Panc1 (cell line): ENCODE measurements around the gene CCDC195. TPM values are rescaled to one million over a fixed set of nuclear protein-coding genes. Genes with fewer than 3 reads are reported as not detected.

Experiments
- ATAC-seq: fragments of 200-7000 bp; cut with Tn5 transposase; 2 replicates; pipeline ENCODE4 v1.9.1; 2020; ENCODE audit warnings: mild to moderate bottlenecking, moderate library complexity
- BruUV-seq: library from RNA; stranded (reverse); fragments of 400-500 nt; replicated peaks from 2 replicates; lab custom pipeline; 2021; lab: Mats Ljungman, UMichigan
- CTCF ChIA-PET: fragments of 300-600 bp; sonication (Branson Sonifier 250); formaldehyde crosslinking; loops from one replicate; lab custom pipeline; 2022; ENCODE audit warnings: antibody characterized with exemption; lab: Charles Lee
- POLR2A ChIA-PET: fragments of 300-600 bp; sonication (Branson Sonifier 250); formaldehyde crosslinking; loops from one replicate; lab custom pipeline; 2022; ENCODE audit warnings: antibody characterized with exemption; lab: Charles Lee
- DNase-seq: peaks from one replicate; pipeline ENCODE4 v3.0.0-alpha.2; 2010; ENCODE audit warnings: low read depth, low spot score
- H3K27ac ChIP-seq: 2 replicates; pipeline ENCODE4 v1.5.1; 2011; ENCODE audit warnings: mild to moderate bottlenecking, low read length, inconsistent platforms
- H3K27me3 ChIP-seq: fragments of 200-500 bp; sonication (Bioruptor generic); 2 replicates; pipeline ENCODE4 v1.6.0; 2014; ENCODE audit warnings: low read length, inconsistent platforms; ENCODE audit not compliant: control insufficient read depth, insufficient read depth
- H3K36me3 ChIP-seq: fragments of 200-500 bp; sonication (Bioruptor generic); 2 replicates; pipeline ENCODE4 v1.5.1; 2014; ENCODE audit warnings: inconsistent platforms, mild to moderate bottlenecking, low read length, moderate library complexity; ENCODE audit not compliant: control insufficient read depth, insufficient read depth
- H3K4me1 ChIP-seq: 2 replicates; pipeline ENCODE4 v1.5.1; 2011; ENCODE audit warnings: inconsistent platforms, mild to moderate bottlenecking, low read length, moderate library complexity; ENCODE audit not compliant: control insufficient read depth, insufficient read depth
- H3K4me3 ChIP-seq, 2 experiments: 2 replicates each; pipeline ENCODE4 v1.5.1; 2011 to 2012; ENCODE audit warnings: low read depth in 2 of 2, low read length in 2 of 2, mild to moderate bottlenecking in 2 of 2, inconsistent platforms in 1 of 2, moderate library complexity in 1 of 2
- H3K9me3 ChIP-seq: fragments of 200-500 bp; sonication (Bioruptor generic); 2 replicates; pipeline ENCODE4 v1.5.1; 2014; ENCODE audit warnings: low read depth, mild to moderate bottlenecking, inconsistent platforms, low read length, moderate library complexity; ENCODE audit not compliant: control insufficient read depth, insufficient read depth
- POLR2AphosphoS5 ChIP-seq: IDR thresholded peaks from 2 replicates; pipeline ENCODE4 v1.6.1; 2012; ENCODE audit warnings: mild to moderate bottlenecking, low read depth, low read length, moderate library complexity
- REST ChIP-seq, 2 experiments: IDR thresholded peaks; 2 replicates each; pipeline ENCODE4 v1.6.1; 2011 to 2012; ENCODE audit warnings: low read depth in 2 of 2, control low read depth in 1 of 2, low read length in 1 of 2, mild to moderate bottlenecking in 1 of 2, moderate library complexity in 1 of 2; ENCODE audit not compliant: insufficient read depth in 1 of 2
- SIN3A ChIP-seq: IDR thresholded peaks from 2 replicates; pipeline ENCODE4 v1.6.1; 2012; ENCODE audit warnings: low read depth, mild to moderate bottlenecking, low read length, moderate library complexity, borderline replicate concordance; ENCODE audit not compliant: insufficient read depth
- TCF7L2 ChIP-seq: IDR thresholded peaks from 2 replicates; pipeline ENCODE4 v1.6.1; 2011; ENCODE audit warnings: mild to moderate bottlenecking, low read depth, low read length, inconsistent platforms
- in situ Hi-C: cut with HindIII; loops from 2 replicates; pipeline ENCODE4 v1.10.0; 2016; ENCODE audit warnings: low sequenced_read_pairs, low pct_unique_long_range_greater_than_20kb
- intact Hi-C: fragments of 100-400 bp; cut with micrococcal nuclease; formaldehyde crosslinking; loops from one replicate; pipeline ENCODE4 v1.10.0; 2022; ENCODE audit not compliant: unreplicated experiment
- total RNA-seq: library from RNA; stranded (reverse); gene quantifications from one replicate; pipeline ENCODE4 v1.2.1, GENCODE V29; 2021; ENCODE audit not compliant: unreplicated experiment
- TF ChIP-seq, protein P1 (sequence below): fragments of 450-650 bp; IDR thresholded peaks from 2 replicates; pipeline ENCODE4 v1.5.1; 2017; ENCODE audit warnings: mild to moderate bottlenecking

The CCDC195 gene
- total RNA-seq, 1 experiment from 2014 or later: not detected

- H3K4me1 ChIP-seq: no peaks in the 10 kb centered on the region
- in situ Hi-C loops: no loop called here
- ATAC-seq (no peak), DNase-seq (no peak)
- POLR2A ChIA-PET: no interaction called here
- peaks cover 5% of the 10 kb centered on the region; the same call in 1 of the 2 replicates for H3K9me3 ChIP-seq
- no peaks in the 10 kb centered on the region for H3K27me3 ChIP-seq
- no peak overlapping the region for H3K27ac ChIP-seq
- CTCF ChIA-PET: no interaction called here
- H3K4me3 ChIP-seq: no peak overlapping the region
- H3K36me3 ChIP-seq: no peaks in the 10 kb centered on the region
- TF ChIP-seq REST (IDR thresholded peaks at IDR 0.05; ENCODE audit: insufficient read depth in 1 of 2, low read depth in 2 of 2, low read length in 1 of 2) (no peak), POLR2AphosphoS5 (no peak), TCF7L2 (no peak), SIN3A (no peak)
- TF ChIP-seq, protein P1, sequence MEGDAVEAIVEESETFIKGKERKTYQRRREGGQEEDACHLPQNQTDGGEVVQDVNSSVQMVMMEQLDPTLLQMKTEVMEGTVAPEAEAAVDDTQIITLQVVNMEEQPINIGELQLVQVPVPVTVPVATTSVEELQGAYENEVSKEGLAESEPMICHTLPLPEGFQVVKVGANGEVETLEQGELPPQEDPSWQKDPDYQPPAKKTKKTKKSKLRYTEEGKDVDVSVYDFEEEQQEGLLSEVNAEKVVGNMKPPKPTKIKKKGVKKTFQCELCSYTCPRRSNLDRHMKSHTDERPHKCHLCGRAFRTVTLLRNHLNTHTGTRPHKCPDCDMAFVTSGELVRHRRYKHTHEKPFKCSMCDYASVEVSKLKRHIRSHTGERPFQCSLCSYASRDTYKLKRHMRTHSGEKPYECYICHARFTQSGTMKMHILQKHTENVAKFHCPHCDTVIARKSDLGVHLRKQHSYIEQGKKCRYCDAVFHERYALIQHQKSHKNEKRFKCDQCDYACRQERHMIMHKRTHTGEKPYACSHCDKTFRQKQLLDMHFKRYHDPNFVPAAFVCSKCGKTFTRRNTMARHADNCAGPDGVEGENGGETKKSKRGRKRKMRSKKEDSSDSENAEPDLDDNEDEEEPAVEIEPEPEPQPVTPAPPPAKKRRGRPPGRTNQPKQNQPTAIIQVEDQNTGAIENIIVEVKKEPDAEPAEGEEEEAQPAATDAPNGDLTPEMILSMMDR: no peak
- intact Hi-C loops: no loop called here
- BruUV-seq: no TSS peak
Measured at GRCh38 chr2:224757934-224758548, 41.9 kb upstream of the CCDC195 start.

DNA sequence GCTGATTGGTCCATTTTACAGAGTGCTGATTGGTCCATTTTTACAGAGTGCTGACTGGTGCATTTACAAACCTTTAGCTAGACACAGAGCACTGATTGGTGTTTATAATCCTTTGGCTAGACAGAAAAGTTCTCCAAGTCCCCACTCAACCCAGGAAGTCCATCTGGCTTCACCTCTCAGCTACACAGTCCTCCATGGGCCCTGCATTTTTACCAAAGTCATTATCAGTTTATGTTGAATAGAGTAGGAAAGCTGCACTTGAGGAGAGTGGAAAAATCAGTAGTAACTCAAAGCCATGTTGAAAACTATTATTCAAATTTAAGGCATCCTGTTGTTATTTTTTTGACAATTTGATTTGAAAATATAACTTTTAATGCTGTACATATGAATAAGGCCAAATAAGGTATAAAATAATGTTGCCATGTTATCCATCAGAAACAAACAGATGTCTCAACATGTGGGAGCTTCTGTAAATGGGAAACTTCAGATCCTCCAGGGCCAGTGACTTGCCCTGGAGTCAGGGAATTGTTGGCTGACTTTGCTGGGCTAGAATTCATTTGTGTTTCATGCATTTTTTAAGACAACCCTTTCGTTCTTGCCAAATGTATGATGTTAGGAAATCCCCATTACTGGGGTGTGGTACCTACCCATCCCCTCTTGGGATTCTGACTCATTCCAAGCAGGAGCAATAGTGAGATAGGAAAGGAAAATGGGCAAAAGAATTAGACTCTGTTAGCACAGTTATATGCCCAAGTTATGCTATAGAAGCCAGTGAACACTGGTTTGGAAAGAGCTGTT, 37.8 kb upstream of the CCDC195 start:
- DNase-seq: no peak
- H3K4me3 ChIP-seq: no peak overlapping the region
- H3K27me3 ChIP-seq: no peaks in the 10 kb centered on the region
- intact Hi-C loops (no loop called here), in situ Hi-C loops (no loop called here)
- no TSS peak for BruUV-seq
- no peak overlapping the region for H3K27ac ChIP-seq
- H3K4me1 ChIP-seq: no peaks in the 10 kb centered on the region
- no peak for ATAC-seq
- CTCF ChIA-PET: no interaction called here
- H3K36me3 ChIP-seq: no peaks in the 10 kb centered on the region
- POLR2A ChIA-PET: interaction anchor here (0.6 kb wide), 1 partner anchor 63 kb away, joined by 3 read pairs; no protein-coding TSS in a partner anchor
- H3K9me3 ChIP-seq: peaks cover 5% of the 10 kb centered on the region; the same call in 1 of the 2 replicates
- no peak for TF ChIP-seq POLR2AphosphoS5
- TF ChIP-seq, protein P1: no peak
- no peak for TF ChIP-seq REST (IDR thresholded peaks at IDR 0.05; ENCODE audit: insufficient read depth in 1 of 2, low read depth in 2 of 2, low read length in 1 of 2)
- no peak for TF ChIP-seq SIN3A
- no peak for TF ChIP-seq TCF7L2
